ENCODE measurements around the gene RPL36A.

Gene RPL36A

GRCh38 chrX:101388604-101389003, 2.2 kb upstream of the RPL36A start:
- H3K79me2 ChIP-seq (ENCODE audit: insufficient read depth, low read length), result peaks cover 38% of the 10 kb centered on the region
- H3K9me2 ChIP-seq (replicated peaks; ENCODE audit: insufficient read depth, low read length), result no peaks in the 10 kb centered on the region
- H3K27me3 ChIP-seq (ENCODE audit: low read length), result no peaks in the 10 kb centered on the region
- TF ChIP-seq EZH2phosphoT487 (conservative IDR thresholded peaks at IDR 0.05; ENCODE audit: low read length) (no peak), CTCF (IDR thresholded peaks at IDR 0.05; ENCODE audit: insufficient read depth, low read length, poor library complexity, severe bottlenecking) (no peak)
- no peaks in the 10 kb centered on the region for H4K20me1 ChIP-seq (ENCODE audit: low read depth, low read length)
- H3K9ac ChIP-seq (ENCODE audit: low read length), result no peak overlapping the region
- H3F3A ChIP-seq (ENCODE audit: insufficient read depth), result peaks cover 37% of the 10 kb centered on the region
- no peak overlapping the region for H2AFZ ChIP-seq (ENCODE audit: low read depth, low read length, severe bottlenecking)
- H3K36me3 ChIP-seq (ENCODE audit: low read length), result peaks cover 15% of the 10 kb centered on the region
- no peaks in the 10 kb centered on the region for H3K9me3 ChIP-seq (ENCODE audit: insufficient read depth, low read length)
- no peak overlapping the region for H3K27ac ChIP-seq (ENCODE audit: low read depth, low read length)
- no peak overlapping the region for H3K4me3 ChIP-seq (ENCODE audit: insufficient read depth, low read length, poor library complexity, severe bottlenecking)
- no peak overlapping the region for H3K4me2 ChIP-seq (ENCODE audit: low read depth, low read length, poor library complexity, severe bottlenecking)

GRCh38 chrX:101391831-101392230, 1.0 kb downstream of the RPL36A start:
- Histone ChIP-seq H3K9me2 (replicated peaks; ENCODE audit: insufficient read depth, low read length) (no peaks in the 10 kb centered on the region), H3K36me3 (ENCODE audit: low read length) (peaks cover 16% of the 10 kb centered on the region), H3K27ac (ENCODE audit: low read depth, low read length) (peak overlapping the region; percentile 85), H3F3A (ENCODE audit: insufficient read depth) (peaks cover 51% of the 10 kb centered on the region), H3K4me2 (ENCODE audit: low read depth, low read length, poor library complexity, severe bottlenecking) (peak overlapping the region; percentile 92), H3K9ac (ENCODE audit: low read length) (peak overlapping the region; percentile 93), H3K79me2 (ENCODE audit: insufficient read depth, low read length) (peaks cover 21% of the 10 kb centered on the region), H4K20me1 (ENCODE audit: low read depth, low read length) (no peaks in the 10 kb centered on the region), H2AFZ (ENCODE audit: low read depth, low read length, severe bottlenecking) (no peak overlapping the region), H3K27me3 (ENCODE audit: low read length) (no peaks in the 10 kb centered on the region), H3K9me3 (ENCODE audit: insufficient read depth, low read length) (no peaks in the 10 kb centered on the region), H3K4me3 (ENCODE audit: insufficient read depth, low read length, poor library complexity, severe bottlenecking) (peak overlapping the region; percentile 64)
- no peak for TF ChIP-seq CTCF (IDR thresholded peaks at IDR 0.05; ENCODE audit: insufficient read depth, low read length, poor library complexity, severe bottlenecking)
- TF ChIP-seq EZH2phosphoT487 (conservative IDR thresholded peaks at IDR 0.05; ENCODE audit: low read length), result no peak

GRCh38 chrX:101393530-101394305, 2.9 kb downstream of the RPL36A start:
- Histone ChIP-seq H3K9ac (ENCODE audit: low read length) (no peak overlapping the region), H3K36me3 (ENCODE audit: low read length) (peaks cover 16% of the 10 kb centered on the region), H3K27ac (ENCODE audit: low read depth, low read length) (peak overlapping the region; percentile 44; the same call in 1 of the 2 replicates), H3K9me3 (ENCODE audit: insufficient read depth, low read length) (no peaks in the 10 kb centered on the region), H3K27me3 (ENCODE audit: low read length) (no peaks in the 10 kb centered on the region), H3K9me2 (replicated peaks; ENCODE audit: insufficient read depth, low read length) (no peaks in the 10 kb centered on the region), H2AFZ (ENCODE audit: low read depth, low read length, severe bottlenecking) (no peak overlapping the region), H4K20me1 (ENCODE audit: low read depth, low read length) (no peaks in the 10 kb centered on the region), H3K4me3 (ENCODE audit: insufficient read depth, low read length, poor library complexity, severe bottlenecking) (no peak overlapping the region), H3K79me2 (ENCODE audit: insufficient read depth, low read length) (peaks cover 21% of the 10 kb centered on the region), H3F3A (ENCODE audit: insufficient read depth) (peaks cover 66% of the 10 kb centered on the region), H3K4me2 (ENCODE audit: low read depth, low read length, poor library complexity, severe bottlenecking) (peak overlapping the region; percentile 92)
- TF ChIP-seq EZH2phosphoT487 (conservative IDR thresholded peaks at IDR 0.05; ENCODE audit: low read length), result no peak
- no peak for TF ChIP-seq CTCF (IDR thresholded peaks at IDR 0.05; ENCODE audit: insufficient read depth, low read length, poor library complexity, severe bottlenecking)
